HG03045 (cell line): Measurements from ENCODE around the gene ADARB1.

Source experiments
- ATAC-seq: cut with Tn5 transposase; IDR thresholded peaks from one replicate; pipeline ENCODE4 v1.9.1; 2021; ENCODE audit warnings: mild to moderate bottlenecking, moderate library complexity; ENCODE audit not compliant: unreplicated experiment

The ADARB1 gene

DNA sequence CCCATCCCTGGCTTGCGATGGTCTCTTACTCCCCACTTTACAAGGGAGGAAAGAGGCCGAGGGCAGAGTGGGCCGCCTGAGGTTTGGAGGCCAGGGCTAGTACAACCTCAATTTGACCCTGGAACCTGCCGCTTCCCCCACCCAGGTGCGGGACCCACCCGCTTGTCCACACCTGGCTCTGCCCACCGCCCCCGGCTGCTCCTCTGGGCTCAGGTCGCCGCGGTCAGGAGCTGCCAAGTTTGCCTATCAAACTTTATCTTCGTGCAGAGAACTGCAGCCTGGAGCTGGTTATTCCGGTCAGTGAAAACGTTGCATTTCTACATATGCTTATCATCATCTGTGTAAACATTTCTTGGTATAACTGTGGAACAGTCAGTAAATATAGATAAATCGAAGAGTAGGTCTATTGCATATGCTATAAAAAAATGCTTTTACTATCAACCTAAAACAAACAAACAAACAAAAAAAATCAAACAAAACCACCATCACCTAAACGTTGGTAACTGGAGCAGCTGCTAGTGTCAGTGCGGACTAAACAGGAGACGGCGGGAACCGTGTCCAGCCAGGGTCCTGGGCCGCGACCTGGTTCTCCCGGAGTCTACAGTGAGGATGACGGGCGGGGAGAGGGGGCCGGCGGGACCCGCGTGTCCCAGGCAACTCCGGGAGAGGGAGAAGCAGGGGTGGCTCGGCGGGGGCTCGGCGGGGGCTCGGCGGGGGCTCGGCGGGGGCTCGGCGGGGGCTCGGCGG is 906 bp upstream of the ADARB1 start:
- no peak for ATAC-seq

DNA sequence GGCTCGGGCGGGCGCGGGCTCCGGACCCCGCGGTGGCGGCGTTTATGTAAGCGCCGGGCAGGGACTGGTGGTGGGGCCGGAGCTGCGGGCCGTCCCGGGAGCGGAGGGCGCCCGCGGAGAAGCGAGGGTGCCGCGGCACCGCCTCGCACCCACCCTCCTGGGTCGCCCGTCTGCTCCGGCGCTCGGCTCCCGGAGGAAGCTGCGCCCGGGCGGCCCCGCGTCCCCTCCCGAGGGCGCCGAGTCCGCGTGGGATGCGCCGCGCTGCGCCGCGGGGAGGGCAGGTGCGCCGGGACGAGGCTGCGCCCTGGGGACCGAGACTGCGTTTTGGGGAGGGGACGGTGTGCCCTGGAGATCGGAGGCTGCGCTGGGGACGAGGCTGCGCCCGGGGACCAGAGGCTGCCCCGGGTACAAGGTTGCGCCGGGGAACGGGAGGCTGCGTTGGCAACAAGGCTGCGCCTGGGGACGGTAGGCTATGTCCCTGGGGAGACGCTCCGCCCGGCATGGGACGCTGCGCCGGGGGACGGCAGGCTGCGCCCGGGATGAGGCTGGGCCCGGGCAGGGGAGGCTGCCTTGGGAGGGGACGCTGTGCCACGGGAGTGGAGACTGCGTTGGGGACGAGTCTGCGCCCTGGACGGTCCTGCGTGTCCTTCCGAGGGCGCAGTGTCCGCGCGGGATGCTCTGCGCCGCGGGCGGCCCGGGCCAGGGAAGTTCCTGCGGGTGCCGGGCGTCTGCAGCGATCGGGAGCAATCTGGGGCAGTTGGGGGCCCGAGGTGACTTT is 627 bp downstream of the ADARB1 start:
- peak; percentile 13 for ATAC-seq

DNA sequence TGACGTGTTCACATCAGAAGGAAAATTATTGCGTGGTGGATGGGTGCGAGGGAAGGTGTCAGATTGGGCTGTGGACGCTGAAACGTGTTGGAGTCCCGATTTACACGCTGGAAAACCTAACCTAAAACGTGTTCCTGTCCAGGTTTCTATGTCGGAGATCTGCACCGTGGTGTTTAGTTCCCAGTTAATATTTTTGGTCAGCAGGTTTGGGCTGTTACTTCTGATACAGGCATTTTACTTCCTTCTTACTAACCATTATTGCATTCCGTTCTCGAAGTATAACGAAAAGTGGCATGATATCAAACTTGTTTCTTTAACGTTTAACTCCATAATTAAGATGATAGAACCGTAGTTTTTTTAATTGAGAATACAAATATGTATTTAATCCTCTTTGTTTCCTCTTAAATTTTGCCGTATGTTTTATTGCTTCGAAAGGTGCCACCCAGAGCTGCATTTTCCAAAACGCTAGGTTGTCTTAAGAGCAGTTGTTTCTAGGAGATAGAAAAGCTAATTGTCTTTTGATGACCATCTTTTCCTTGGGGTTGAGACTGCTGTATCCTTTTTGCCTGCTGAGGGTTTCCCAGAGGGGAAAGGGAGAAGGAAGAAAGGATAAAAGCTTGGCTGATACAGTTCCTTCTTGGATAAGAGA is 1.3 kb downstream of the ADARB1 start:
- ATAC-seq: no peak

DNA sequence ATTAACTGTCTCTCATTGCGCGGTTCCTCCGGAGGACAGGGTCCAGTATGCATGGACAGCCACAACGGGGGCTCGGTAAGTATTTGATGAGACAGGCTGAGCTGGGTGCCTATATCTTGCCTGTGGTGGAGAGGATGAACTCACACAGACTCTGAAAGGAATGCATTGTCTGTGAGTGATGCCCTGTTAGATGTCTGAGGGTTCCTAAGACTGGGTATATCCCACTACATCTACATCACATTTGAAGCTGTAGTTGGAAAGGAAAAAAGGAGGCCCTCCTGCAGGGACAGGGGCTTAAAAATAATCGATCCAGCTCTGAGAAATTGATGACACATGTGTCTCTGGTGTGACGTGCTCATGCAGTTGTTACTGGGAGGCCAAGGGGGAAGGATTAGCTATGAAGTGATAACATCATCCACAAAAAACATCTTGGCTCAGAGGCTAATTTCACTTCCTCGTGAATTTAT is 1.9 kb downstream of the ADARB1 start:
- ATAC-seq: no peak

DNA sequence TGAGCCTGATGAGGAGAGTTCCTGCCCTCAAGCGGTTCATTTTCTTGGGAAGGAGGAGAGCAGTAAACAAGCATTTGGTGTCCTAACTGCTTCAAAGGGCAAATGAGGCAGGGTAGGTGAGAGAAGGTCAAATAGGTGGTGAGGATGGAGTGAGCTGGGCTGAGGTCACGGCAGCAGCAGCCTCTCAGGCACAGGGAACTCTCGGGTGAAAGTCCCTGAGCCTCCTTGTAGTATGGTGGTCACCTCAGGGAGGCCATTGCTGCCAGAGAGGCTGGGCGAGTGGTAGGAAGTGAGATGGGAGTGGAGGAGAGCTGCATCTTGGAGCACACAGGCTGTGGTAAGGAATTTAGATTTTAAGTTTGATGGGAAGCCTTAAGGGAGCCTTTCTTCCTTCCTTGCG is 4.0 kb downstream of the ADARB1 start:
- no peak for ATAC-seq

DNA sequence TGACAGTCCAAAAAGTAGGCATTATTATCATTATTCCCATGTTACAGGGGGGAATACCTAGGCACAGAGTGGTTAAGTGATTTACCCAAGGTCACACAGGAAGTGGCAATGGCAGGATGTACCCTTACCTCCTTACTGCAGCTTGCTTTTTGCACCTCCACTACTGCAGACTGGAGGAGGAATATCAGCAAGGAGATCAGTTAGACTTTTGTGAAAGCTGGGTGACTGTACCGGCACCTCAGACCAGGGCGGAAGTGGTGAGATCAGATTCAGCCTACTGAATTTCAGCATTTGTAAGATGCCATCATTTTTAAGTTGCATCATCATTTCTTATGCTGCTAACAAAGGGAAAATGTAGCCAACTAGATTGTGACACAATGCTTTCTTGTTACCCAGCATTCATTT is 4.5 kb downstream of the ADARB1 start:
- ATAC-seq: no peak

DNA sequence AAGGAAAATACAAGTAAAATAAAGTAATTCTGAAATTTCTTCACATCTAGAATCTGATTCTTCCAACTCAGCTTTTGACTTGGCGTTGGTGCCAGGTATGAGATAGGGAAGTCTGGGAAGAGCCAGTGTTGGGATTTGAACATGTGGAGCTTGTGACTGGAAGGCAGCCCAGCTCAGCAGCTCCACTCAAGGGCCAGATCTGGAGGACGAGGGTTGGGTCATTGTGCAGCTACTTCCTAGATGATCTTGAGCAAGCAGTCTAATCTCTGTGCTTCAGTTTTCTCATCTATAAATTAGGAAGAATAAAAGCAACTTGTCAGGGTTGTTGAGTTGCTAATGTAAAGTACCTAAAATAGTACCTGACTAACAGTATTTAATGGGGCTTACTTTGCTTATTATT is 5.0 kb downstream of the ADARB1 start:
- ATAC-seq: no peak

DNA sequence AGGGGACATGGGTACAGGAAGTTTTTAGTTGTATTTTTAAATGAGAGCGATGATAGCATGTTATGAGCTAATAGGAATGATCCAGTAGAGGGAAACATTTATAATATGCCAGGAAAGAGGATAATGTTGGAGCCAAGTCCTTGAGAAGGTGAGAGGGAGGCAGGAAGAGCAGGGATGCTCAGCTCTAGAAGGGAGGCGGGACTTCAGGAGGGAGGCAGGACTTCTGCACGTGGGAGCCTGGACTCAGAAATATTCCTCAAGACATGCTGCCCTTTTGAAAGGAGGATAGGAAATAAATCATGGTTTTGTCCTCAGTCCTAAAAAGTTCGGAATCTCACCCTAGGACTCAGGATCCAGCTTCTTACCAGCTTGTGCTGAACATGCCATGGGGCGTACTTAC is 5.9 kb downstream of the ADARB1 start:
- ATAC-seq: no peak

DNA sequence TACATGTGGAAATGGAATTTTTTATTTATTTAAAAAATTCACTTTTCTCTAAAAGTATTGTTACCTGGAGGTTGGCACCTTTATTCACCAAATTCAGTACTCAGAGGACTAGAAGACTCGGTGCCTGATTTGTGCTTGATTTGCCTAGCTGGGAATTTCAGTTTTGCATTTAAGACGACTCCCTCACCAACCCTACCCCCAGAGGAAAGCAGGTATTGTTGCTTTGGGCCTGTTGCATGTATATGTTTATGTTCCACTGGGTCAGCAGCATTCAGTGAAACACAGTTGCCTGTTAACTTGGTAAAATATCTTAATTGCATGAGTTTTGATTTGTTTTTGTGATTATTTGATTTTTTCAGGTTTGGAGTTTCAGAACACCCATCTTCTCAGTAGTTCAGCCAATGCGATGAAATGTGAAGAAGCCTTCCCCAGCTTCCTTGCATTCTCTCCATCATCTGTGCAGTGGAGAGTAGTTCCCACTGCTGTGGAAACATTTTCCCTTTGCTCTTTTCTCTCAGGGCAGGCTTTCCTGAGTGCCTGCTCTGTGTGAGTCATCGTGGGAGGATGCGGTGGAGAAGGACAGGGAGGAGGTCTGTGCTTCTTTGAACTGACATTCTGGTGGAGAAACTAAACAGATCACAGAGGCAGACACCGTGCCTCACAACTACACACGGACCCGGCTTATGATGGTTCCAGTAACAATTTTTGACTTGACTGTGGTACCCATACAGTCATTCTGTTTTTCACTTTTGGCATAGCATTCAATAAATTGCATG is 6.4 kb downstream of the ADARB1 start:
- ATAC-seq: no peak

DNA sequence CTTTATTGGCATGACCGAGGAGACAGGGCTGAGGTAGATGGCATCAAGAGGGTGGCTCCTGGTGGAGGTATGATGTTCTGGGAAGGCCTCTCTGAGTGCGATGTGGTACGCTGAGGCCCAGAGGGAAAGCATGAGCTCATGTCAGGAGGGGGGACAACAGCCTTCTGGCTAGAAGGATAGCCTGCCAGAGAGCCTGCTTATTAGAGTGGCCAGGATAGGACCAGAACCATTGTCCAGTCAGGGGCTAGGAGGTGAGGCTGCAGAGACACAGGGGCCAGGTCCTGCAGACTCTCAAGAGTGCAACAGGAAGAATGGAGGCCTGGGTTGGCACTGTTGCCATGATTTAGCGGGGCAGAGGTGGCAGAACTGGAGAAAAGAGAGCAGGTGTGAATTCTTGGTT is 7.3 kb downstream of the ADARB1 start:
- no peak for ATAC-seq

DNA sequence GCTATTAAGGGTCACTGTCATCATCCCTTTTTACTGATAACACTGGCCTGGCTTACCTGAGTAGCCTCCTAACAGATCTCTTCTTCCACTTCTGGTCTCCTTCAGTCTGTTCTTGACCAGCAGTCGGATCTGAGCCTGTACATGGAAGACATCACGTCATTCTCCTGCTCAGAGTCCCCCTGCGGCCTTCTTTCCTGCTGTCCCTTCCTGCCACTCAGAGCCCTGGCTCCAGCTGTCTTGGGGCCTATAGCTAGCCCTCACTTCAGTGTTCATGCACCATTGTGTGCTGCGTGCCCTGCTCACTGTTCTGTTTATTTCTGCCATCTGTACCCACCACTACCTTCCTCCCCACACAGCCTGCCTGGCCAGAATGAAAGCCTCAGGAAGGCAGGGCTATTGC is 8.4 kb downstream of the ADARB1 start:
- ATAC-seq: no peak

DNA sequence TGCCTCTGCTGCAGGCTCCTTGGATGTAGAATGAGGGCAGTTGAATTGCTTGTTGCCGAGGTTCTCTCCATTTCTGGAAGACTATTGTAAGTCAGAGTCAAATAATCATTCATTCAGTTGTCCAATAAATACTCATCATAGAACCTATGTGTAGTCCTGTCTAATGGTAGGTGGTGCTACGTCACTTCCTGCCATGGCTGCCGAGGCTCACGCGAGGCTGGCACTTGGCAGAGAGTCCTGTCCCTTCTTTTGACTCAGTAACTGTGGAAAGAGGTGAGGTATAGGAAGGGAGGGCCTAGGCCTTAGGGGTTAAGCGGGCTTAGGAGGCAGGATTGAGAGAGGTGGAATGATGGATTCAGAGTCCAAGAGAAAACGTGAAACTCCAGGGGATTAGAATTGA is 9.7 kb downstream of the ADARB1 start:
- ATAC-seq: no peak

DNA sequence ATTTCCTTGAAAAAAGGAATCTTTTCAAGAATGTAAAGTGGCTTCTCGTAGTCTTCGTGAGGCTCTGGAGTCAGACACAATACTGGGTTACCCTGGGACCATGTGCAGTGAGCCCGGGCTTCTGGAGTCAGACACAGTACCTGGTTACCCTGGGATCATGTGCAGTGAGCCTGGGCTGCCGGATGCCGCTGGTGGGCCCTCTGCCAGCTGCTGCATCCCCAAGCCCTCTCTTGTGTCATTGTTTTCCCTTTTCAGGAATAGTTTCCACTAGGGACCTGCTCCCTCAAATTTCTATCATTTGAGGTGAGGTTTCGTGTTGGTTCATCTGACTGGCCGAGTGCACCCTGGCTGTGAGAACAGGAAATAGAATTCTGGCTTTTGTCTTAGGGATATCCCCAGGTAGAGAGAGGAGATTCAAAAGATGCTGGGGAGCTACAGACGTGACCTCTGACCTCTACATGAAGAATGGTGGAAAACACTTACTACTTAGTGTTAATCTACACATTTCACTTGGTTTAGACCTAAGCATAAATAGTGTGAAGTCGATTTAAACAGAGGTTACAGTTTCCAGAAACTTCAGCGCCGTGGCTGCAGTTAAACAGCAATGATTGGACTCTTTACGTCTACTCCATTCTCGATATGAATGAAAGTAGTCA is 10.6 kb downstream of the ADARB1 start:
- ATAC-seq: no peak

DNA sequence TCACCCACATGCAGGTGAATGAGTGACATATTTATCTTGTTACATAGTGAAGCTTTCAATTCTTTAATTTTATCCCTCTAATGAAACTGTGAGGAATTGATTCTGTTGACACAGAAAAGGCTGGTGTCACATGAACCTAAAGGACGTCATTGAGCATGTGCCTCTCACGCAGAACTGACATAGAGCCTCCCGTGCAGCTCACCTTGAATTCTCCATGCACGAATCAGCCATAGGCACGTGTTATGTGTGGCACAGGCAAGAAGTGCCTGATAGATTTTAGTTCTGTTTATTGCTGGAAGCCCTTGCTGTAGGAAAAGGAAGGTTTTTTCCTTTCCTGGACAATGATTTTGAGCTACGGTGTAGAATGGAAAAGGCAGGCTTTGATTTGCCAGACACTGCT is 11.3 kb downstream of the ADARB1 start:
- ATAC-seq: no peak

DNA sequence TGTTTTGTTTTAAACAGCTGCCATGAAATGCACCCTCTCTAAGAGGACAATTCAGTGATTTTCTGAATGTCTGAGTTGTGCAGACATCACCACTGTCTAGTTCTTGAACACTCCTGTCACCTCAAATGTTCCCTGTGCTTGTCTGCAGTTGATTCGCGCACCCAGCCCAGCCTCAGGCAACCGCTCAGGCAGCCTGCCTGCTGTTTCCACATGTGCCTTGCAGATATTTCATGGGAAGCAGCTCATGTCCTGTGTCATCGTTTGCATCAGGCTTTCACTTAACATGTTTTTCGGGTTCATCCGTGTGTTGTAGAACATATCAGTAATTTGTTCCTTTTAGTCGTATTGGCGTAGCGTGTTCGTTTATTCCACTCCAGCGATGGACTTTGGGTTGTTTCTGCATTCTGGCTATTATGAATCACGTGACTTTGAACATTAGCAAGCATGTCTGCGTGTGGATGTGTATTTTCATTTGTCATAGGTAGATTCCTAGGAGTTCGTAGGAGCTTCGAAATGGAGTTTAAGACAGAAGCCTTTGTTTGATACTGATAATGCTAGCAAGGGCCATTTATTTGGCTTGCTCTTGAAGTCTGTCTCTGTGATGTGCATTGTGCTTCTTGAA is 12.1 kb downstream of the ADARB1 start:
- no peak for ATAC-seq

DNA sequence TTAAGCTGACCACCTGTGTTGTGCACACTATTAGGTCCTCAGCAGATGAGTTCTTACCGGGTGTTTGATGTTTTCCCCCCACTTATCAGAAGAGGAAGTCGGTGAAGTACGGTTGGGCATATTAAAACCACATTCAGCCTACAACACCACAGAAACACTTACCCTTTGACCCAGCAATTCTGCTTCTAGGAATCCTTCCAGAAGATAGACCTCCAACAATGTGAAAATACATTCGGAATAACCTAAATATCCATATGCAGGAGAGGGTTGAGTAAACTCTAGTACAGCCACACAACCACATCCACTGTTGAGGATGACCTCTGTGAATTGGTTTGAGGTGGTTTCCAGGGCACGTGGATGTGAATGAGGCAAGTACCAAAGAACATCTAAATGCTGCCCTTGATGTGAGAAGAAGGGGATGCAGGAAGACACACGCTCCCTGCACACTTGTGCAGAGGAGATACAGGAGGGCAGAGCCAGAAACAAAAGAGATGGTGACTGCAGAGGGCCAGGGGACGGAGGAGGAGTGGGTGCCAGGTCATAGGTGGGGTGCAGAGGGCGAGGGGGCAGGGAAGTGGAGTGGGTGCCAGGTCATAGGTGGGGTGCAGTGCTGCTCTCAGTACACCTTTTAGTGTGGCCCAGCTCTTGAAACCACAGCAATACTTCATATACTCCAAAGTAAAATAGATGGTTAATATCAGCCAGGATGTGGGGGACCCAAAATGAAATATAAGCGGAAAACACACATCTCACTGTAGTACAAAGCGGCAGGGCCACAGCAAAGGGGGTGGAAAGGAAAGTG is 12.8 kb downstream of the ADARB1 start:
- ATAC-seq: no peak

DNA sequence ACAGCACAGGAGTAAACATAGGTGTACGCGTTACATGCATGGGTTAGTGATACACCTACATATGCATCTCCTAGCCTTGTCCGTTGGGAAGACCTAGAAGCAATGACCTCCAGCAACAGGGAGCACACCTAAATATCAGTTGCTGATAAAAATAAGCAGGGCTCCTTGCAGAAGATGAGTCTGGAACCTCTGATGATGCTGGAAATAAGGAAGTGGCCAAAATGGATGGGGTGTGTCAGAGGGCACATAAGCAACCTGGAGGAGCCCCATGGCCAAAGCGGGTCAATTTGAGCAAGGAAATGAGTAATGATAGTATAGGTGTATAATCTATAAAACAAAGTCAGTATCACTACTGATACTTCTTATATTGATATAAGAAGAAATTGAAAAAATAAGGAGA is 13.7 kb downstream of the ADARB1 start:
- no peak for ATAC-seq

DNA sequence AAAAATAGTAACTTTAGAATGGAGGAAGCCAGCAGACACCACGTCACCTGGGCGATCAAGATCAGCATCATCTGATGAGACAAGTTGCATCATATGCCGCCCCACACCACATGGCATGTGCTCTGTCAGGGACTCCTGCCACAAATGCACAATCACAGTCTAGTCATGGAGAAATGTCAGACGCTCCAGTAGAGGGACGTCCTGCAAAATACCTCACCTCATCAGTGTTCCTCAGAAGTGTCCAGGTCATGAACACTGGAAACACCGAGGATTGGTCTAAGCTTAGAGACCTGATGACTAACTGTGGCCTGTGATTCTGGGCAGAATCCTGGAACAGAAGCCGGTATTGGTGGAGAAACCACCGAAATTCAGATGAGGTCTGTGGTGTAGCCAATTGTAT is 14.3 kb downstream of the ADARB1 start:
- ATAC-seq: no peak

DNA sequence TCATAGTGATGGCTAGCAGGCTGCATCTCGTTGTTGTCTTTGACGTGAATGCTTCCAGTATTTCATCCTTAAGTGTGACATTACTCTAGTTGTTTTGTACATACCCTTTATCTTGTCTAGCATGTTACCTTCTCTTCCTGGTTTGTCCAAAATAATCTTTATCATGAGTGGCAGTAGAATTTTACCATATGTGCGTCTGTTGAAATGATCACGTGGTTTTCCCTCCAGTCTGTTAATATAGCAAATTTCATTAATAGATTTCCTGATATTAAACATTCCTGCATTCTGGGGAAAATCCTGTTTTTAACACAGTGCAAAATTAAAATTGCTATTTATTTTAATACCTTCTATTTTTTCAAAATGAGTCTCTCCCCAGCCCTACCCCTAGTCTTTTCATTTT is 15.6 kb downstream of the ADARB1 start:
- no peak for ATAC-seq
